C1 segment of cervical spinal cord (tissue), 14 donors: Measurements from ENCODE around the gene FHL5.
"Not testable (repeated sequence)": the region's sequence is repeated elsewhere in the genome, so short reads cannot be mapped to it uniquely, and the experiment has no call there.

ENCODE experiments used
- DNase-seq, 14 donors: peaks; one replicate each; lab custom pipeline; 2025; lab: John Stamatoyannopoulos, UW

The FHL5 gene, protein sequence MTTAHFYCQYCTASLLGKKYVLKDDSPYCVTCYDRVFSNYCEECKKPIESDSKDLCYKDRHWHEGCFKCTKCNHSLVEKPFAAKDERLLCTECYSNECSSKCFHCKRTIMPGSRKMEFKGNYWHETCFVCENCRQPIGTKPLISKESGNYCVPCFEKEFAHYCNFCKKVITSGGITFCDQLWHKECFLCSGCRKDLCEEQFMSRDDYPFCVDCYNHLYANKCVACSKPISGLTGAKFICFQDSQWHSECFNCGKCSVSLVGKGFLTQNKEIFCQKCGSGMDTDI

GRCh38 chr6:96562886-96563285 lies at the start of gene FHL5:
Gene FHL5 (plus strand): TSS chr6:96563128. CDS start chr6:96603614, 40,486 bp downstream.
- no peak for DNase-seq

DNA sequence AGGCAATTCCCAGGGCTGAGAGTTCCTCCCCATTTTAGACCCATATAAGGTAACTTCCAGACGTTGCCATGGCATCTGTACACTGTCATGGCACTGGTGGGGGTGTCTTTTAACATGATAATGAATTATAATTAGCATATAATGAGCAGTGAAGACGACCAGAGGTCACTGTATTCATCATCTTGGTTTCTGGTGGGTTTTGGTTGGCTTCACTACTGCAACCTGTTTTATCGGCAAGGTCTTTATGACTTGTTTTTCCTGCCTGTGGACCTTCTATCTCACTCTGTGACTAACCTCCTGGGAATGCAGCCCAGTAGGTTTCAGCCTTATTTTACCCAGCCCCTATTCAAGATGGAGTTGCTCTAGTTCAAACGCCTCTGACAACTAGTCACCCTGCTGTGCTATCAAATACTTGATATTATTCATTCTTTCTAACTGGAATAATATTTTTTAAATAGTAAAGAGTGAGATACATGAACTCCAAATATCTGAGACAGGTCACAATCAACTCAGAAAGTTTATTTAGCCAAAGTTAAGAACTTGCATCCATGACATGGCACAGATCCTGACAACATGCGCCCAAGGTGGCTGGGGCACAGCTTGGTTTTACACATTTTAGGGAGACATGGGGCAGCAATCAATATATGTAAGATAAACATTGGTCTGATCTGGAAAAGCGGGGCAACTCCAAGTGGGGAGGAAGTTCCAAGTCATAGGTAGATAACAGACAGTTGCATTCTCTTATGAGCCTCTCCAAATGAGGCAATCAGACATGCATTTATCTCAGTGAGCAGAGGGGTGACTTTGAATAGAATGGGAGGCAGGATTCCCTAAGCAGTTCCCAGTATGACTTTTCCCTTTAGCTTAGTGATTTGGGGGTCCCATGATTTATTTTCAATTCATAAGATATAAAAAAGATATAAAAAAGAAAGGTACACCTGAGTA lies 42.5 kb upstream of the FHL5 start:
- DNase-seq, result peak in 1 of 14 donors; percentile 3

DNA sequence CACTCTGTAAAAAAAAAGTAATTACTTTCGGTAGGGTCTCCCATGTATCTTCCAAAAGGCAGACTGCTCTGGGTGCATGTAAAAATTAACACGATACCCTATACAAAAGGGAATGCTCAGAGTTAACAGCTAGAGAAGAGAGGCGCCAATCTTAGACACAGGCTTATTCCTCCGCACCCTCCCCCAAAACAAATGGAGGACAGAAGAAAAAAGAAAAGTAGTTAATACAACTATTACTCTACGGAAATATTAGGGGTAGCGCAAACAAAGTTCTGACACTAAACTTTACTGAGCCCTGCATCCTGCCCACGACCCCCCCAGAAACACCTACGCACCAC lies 41.7 kb upstream of the FHL5 start:
- no peak for DNase-seq

GRCh38 chr6:96521644-96522464 lies 41.1 kb upstream of the FHL5 start, which contains the start of gene UFL1:
Gene UFL1 (plus strand): TSS chr6:96521806. CDS start chr6:96521874, 68 bp downstream.
- peak; percentile 42 to 95 (median 90) for DNase-seq

DNA sequence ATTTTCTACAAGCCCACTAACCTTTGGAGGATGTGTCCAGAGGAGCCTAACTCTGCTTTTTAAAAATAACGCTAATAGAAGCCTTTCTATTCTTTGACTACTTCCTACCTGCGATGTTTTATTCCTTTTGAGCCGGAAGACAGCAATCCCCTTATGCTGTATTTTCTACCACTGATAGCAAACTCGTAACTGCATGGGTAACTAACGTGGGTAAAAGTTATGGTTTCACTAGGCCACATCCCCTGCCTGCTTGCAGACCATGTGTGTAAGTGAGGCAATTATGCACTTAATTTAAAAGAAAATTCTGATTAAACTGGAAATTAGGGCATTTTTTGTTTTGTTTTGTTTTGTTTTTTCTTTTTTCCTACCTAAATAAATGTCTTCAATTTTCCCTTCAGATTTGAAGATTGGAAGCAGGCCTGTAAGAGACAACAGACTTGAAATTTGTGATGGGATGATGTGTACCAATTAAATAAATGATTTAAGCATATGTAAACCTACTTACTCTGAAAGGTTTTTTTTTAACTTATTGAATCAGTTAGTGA lies 40.4 kb upstream of the FHL5 start:
- no peak for DNase-seq

DNA sequence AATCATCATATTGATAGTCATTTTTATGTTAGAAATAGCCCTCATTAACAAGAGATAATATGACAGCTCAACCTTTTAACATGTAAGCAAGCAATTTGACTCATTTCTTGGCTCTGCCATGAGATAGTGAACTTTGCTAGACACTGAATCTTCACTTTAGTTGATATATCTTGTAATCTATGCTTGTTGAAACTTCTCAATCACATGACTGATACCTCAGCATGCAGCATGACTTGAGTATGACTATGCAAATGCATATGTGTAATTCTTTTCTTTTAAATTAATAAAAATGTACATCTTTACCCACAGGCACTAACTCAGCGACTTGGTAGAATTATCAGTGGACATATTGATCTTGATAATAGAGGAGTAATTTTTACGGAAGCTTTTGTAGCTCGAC lies 34.7 kb upstream of the FHL5 start:
- DNase-seq, result no peak

GRCh38 chr6:96532399-96532798 lies 30.5 kb upstream of the FHL5 start:
- DNase-seq, result no peak

GRCh38 chr6:96537726-96538125 lies 25.2 kb upstream of the FHL5 start:
- DNase-seq, result no peak

DNA sequence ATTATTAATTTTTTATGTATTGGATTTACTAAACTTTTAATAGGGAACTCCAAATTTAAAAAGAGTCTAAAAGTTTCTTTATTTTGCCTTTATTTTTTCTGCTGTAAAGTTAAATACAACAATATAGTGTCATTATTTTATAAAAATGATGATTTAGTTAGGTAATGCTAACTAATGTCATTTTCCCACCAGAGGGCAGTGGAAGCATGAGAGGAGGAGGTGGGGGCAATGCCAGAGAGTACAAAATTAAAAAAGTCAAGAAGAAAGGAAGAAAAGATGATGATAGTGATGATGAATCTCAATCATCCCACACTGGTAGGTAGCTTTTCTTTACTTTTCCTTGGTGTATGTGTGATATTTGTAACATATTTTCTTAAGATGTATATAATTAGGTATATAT lies 20.2 kb upstream of the FHL5 start:
- DNase-seq, result no peak

GRCh38 chr6:96545882-96546281 lies 17.0 kb upstream of the FHL5 start:
- DNase-seq, result no peak

DNA sequence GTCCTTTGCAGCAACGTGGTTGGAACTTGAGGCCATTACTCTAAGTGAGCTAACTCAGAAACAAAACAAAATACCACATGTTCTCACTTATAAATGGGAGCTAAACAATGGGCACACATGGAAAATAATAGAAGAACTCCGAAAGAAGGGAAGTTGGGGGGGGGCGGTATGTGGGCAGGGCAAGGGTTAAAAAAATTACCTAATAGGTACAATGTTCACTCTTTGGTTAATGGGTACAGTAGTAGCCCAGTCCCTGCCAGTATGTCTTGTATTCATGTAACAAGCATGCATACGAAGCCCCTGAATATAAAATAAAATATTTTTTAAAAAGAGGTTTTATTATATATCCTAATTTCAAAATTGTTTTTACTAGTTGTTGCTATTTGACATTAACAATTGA lies 15.3 kb upstream of the FHL5 start:
- no peak for DNase-seq

- no peak for DNase-seq
These were observed 8.4 kb upstream of the FHL5 start for GRCh38 chr6:96554558-96554957.

DNA sequence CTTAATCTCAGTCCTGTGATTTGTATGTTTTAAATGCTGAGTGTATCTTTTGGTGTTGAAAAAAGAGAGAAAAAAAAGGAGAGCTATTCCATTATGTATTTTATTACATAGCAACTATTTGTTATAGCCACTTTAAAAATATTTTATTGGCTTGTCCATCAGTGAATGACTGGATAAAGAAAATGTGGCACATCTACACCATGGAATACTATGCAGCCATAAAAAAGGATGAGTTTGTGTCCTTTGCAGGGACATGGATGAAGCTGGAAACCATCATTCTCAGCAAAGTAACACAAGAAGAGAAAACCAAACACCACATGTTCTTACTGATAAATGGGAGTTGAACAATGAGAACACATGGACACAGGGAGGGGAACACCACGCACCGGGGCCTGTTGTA lies 3.2 kb upstream of the FHL5 start:
- not testable (repeated sequence) for DNase-seq

GRCh38 chr6:96563853-96564252 lies 925 bp downstream of the FHL5 start:
- DNase-seq, result no peak

DNA sequence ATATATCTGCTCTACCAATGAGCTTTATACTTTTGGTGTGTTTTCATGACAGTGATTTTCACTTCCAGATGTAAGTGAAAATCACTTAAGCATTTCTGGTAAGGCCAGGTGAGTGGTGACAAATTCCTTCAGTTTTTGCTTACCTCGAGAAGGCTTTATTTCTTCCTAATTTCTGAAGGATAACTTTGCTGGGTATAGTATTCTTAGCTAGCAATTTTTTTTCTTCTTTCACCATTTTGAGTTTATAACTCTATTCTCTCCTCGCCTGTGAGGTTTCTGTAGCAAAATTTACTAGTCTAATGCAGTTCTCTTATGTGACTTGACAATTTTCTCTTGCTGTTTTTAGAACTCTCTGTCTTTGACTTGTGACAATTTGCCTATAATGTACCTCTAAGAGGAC lies 7.1 kb downstream of the FHL5 start:
- no peak for DNase-seq

DNA sequence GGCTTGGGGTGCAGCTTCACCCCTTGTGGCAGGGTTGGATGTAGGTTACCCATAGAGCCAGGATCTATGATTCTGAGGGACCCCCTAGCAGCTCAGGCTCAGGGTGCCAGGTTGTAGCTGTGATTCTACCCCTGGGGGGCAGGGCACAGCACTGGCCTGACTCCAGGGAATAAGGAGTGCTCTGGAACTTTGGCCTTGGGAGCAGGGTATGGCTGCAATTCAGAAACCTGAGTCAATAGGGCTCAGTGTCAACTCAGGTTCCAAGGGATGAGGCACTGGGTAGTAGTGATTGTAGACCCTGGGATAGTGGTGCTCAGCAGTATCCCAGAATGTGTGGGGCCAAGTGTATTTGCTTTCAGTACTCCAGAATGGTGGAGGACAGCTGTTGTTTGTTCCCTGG lies 8.6 kb downstream of the FHL5 start:
- DNase-seq, result no peak

- DNase-seq, result peak in 2 of 14 donors; percentile 14 to 17
These were observed 12.4 kb downstream of the FHL5 start for GRCh38 chr6:96575359-96575758.

DNA sequence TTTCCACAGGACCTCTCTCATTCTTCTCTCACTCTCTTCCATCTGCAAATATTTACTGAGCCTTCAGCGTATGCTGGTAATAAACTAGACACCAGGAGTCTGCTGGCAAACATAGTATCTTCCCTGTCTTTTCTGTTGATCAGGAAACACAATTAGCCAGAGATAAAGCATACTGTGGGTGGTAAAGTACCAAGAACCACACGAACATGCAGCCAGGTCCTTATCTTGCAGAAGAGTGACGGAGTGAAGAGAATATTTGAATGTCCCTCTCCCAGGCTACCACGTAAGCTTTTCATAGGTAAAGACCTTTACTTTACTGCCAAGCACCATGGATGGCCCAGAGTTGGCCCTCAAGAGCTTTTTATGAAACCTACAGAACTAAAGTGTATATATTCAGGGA lies 13.3 kb downstream of the FHL5 start:
- no peak for DNase-seq

- no peak for DNase-seq
These were observed 19.1 kb downstream of the FHL5 start for GRCh38 chr6:96582021-96582420.

- no peak for DNase-seq
These were observed 19.5 kb downstream of the FHL5 start for GRCh38 chr6:96582436-96582835.

DNA sequence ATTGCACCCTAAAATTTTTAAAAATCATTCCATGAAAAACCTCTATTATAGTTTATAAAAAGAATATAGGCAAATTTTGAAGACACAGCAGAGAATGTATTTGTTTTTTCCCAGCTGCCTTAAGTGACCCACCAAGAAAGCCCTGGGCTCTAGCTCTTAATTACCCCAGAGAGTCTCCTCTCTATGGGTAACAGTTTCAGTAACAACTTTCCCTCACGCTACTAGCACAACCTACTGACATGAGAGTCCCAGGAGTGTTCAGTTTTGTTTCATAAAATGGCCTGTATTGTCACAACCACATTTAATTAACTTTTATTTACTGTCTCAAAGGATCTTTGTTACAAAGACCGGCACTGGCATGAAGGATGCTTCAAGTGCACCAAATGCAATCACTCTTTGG lies 41.5 kb downstream of the FHL5 start:
- DNase-seq, result no peak

GRCh38 chr6:96608074-96608473 lies 45.1 kb downstream of the FHL5 start:
- DNase-seq, result no peak
